Left ventricle myocardium inferior (tissue), 1 donor: Measurements from ENCODE around the gene GNA15. TPM values are rescaled to one million over a fixed set of nuclear protein-coding genes. Genes with fewer than 3 reads are reported as not detected.
"Not testable (repeated sequence)": the region's sequence is repeated elsewhere in the genome, so short reads cannot be mapped to it uniquely, and the experiment has no call there.

Source experiments
- DNase-seq: peaks from one replicate; pipeline ENCODE4 v3.0.0-alpha.2; 2020
- H3K27ac ChIP-seq: fragments of 200-600 bp; replicated peaks from 2 replicates; pipeline ENCODE4 v1.8.0; 2021
- H3K27me3 ChIP-seq: fragments of 200-600 bp; 2 replicates; pipeline ENCODE4 v1.8.0; 2021; ENCODE audit warnings: low read depth
- H3K36me3 ChIP-seq: fragments of 200-600 bp; 2 replicates; pipeline ENCODE4 v1.8.0; 2021
- H3K4me1 ChIP-seq: fragments of 200-600 bp; 2 replicates; pipeline ENCODE4 v1.8.0; 2021
- H3K4me3 ChIP-seq: fragments of 200-600 bp; 2 replicates; pipeline ENCODE4 v1.8.0; 2021; ENCODE audit warnings: mild to moderate bottlenecking, moderate library complexity
- H3K9me3 ChIP-seq: fragments of 200-600 bp; replicated peaks from 2 replicates; pipeline ENCODE4 v1.8.0; 2021
- intact Hi-C: fragments of 100-400 bp; cut with micrococcal nuclease; formaldehyde crosslinking; loops from one replicate; pipeline ENCODE4 v1.11.0; 2022
- total RNA-seq: library from RNA; stranded (reverse); fragmentation: NEBNext Ultra II Directional; extraction: Animal tissue kit (Norgen Biotek cat#: 25700); gene quantifications from one replicate; pipeline ENCODE4 v1.2.1, GENCODE V29; 2021
- TF ChIP-seq, protein P1 (sequence below): fragments of 200-600 bp; IDR thresholded peaks from 2 replicates; pipeline ENCODE4 v1.8.0; 2021; ENCODE audit warnings: antibody characterized with exemption, mild to moderate bottlenecking, borderline replicate concordance
- donor health status: DM: no; HTN: yes; CAD: no; lungs with severe emphysema.

GNA15 gene
- total RNA-seq, 1 donor from 2014 or later: 1.2 TPM

GRCh38 chr19:3198901-3199700 lies 63.3 kb downstream of the GNA15 start:
- H3K4me3 ChIP-seq: no peak overlapping the region
- no peaks in the 10 kb centered on the region for H3K4me1 ChIP-seq
- H3K36me3 ChIP-seq: peaks cover 32% of the 10 kb centered on the region
- H3K27ac ChIP-seq: no peak overlapping the region
- TF ChIP-seq, protein P1, sequence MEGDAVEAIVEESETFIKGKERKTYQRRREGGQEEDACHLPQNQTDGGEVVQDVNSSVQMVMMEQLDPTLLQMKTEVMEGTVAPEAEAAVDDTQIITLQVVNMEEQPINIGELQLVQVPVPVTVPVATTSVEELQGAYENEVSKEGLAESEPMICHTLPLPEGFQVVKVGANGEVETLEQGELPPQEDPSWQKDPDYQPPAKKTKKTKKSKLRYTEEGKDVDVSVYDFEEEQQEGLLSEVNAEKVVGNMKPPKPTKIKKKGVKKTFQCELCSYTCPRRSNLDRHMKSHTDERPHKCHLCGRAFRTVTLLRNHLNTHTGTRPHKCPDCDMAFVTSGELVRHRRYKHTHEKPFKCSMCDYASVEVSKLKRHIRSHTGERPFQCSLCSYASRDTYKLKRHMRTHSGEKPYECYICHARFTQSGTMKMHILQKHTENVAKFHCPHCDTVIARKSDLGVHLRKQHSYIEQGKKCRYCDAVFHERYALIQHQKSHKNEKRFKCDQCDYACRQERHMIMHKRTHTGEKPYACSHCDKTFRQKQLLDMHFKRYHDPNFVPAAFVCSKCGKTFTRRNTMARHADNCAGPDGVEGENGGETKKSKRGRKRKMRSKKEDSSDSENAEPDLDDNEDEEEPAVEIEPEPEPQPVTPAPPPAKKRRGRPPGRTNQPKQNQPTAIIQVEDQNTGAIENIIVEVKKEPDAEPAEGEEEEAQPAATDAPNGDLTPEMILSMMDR: no peak
- no peaks in the 10 kb centered on the region for H3K9me3 ChIP-seq
- no peak for DNase-seq
- intact Hi-C loops: no loop called here
- no peaks in the 10 kb centered on the region for H3K27me3 ChIP-seq

- intact Hi-C loops: no loop called here
- no peak for DNase-seq
Observed at GRCh38 chr19:3201072-3201700, 65.4 kb downstream of the GNA15 start.

GRCh38 chr19:3201911-3202310 lies 66.1 kb downstream of the GNA15 start:
- TF ChIP-seq, protein P1: no peak
- Histone ChIP-seq H3K9me3 (no peaks in the 10 kb centered on the region), H3K4me1 (no peaks in the 10 kb centered on the region), H3K27me3 (no peaks in the 10 kb centered on the region), H3K36me3 (peaks cover 47% of the 10 kb centered on the region), H3K4me3 (no peak overlapping the region), H3K27ac (no peak overlapping the region)
- DNase-seq: no peak
- intact Hi-C loops: no loop called here

More at GRCh38 chr19:3201072-3201700, 65.4 kb downstream of the GNA15 start:
- H3K36me3 ChIP-seq: peaks cover 47% of the 10 kb centered on the region
- H3K27me3 ChIP-seq: no peaks in the 10 kb centered on the region
- H3K27ac ChIP-seq: no peak overlapping the region
- H3K9me3 ChIP-seq: no peaks in the 10 kb centered on the region
- H3K4me1 ChIP-seq: no peaks in the 10 kb centered on the region
- no peak overlapping the region for H3K4me3 ChIP-seq
- TF ChIP-seq, protein P1: no peak

- no peak overlapping the region for H3K4me3 ChIP-seq
- TF ChIP-seq, protein P1: no peak
- intact Hi-C loops: no loop called here
- H3K4me1 ChIP-seq: no peaks in the 10 kb centered on the region
- DNase-seq: no peak
- no peak overlapping the region for H3K27ac ChIP-seq
- H3K9me3 ChIP-seq: no peaks in the 10 kb centered on the region
- peaks cover 49% of the 10 kb centered on the region for H3K36me3 ChIP-seq
- H3K27me3 ChIP-seq: no peaks in the 10 kb centered on the region
Observed at GRCh38 chr19:3202346-3202745, 66.5 kb downstream of the GNA15 start.

DNA sequence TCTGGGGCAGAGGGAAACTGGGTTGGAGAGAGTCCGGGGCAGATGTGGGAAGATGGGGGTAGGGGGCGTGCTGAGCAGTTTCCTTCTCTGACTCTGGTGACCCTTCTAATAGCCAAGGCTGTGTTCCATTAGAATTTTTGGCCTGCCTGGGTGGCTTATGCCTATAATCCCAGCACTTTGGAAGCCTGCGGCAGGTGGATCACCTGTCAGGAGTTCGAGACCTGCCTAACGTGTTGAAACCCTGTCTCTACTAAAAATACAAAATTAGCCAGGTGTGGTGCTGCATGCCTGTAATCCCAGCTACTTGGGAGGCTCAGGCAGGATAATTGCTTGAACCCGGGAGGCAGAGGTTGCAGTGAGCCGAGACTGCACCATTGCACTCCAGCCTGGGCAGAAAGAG lies 67.1 kb downstream of the GNA15 start:
- peaks cover 55% of the 10 kb centered on the region for H3K36me3 ChIP-seq
- H3K27me3 ChIP-seq, intact Hi-C loops, H3K4me3 ChIP-seq, H3K4me1 ChIP-seq, H3K27ac ChIP-seq, DNase-seq, H3K9me3 ChIP-seq: not testable (repeated sequence)
